ENCODE data around the gene PIGH. TPM values are rescaled to one million over a fixed set of nuclear protein-coding genes. Genes with fewer than 3 reads are reported as not detected.

Gene PIGH
- total RNA-seq, 1 donor, result 16.3 TPM

DNA sequence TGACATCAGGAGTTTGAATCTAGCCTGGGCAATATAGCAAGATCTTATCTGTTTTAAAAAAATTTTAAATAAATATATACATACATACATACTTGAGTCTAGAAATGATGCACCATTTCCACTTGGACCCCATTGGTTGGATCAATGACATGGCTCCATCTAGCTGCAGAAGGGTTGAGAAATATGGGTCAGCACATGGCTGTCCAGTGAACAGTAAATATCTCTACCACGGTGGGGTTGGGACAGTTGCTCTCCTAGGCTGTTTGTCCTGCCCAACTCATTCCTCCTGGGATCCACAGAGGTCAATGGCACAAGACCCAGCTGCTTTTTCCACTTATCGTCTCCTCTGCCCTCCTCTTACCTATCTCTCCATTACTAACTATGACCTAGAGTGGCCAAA is 43.4 kb downstream of the PIGH start:
- no peaks in the 10 kb centered on the region for H3K36me3 ChIP-seq (ENCODE audit: insufficient read depth, low read length)
- peak overlapping the region; percentile 24 for H3K4me2 ChIP-seq (ENCODE audit: insufficient read depth, low read length)
- H3K79me2 ChIP-seq (ENCODE audit: insufficient read depth, low read length), result no peaks in the 10 kb centered on the region
- H3K4me1 ChIP-seq (ENCODE audit: insufficient read depth, low read length), result peaks cover 9% of the 10 kb centered on the region
- H2AFZ ChIP-seq (ENCODE audit: low read length), result no peak overlapping the region
- H3K27me3 ChIP-seq (ENCODE audit: insufficient read depth, low read length), result no peaks in the 10 kb centered on the region
- no peak overlapping the region for H3K27ac ChIP-seq (ENCODE audit: low read depth, low read length)
- no peak for DNase-seq (ENCODE audit: insufficient read length, low spot score, missing footprints)
- no peaks in the 10 kb centered on the region for H4K20me1 ChIP-seq (ENCODE audit: insufficient read depth, low read length)
- no peaks in the 10 kb centered on the region for H3K9me3 ChIP-seq (ENCODE audit: low read depth, low read length)
- TF ChIP-seq, protein P1, sequence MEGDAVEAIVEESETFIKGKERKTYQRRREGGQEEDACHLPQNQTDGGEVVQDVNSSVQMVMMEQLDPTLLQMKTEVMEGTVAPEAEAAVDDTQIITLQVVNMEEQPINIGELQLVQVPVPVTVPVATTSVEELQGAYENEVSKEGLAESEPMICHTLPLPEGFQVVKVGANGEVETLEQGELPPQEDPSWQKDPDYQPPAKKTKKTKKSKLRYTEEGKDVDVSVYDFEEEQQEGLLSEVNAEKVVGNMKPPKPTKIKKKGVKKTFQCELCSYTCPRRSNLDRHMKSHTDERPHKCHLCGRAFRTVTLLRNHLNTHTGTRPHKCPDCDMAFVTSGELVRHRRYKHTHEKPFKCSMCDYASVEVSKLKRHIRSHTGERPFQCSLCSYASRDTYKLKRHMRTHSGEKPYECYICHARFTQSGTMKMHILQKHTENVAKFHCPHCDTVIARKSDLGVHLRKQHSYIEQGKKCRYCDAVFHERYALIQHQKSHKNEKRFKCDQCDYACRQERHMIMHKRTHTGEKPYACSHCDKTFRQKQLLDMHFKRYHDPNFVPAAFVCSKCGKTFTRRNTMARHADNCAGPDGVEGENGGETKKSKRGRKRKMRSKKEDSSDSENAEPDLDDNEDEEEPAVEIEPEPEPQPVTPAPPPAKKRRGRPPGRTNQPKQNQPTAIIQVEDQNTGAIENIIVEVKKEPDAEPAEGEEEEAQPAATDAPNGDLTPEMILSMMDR (IDR thresholded peaks at IDR 0.05; ENCODE audit: extremely low read depth, low read depth, low read length), result no peak
- H3K4me3 ChIP-seq (ENCODE audit: insufficient read depth, low read length), result no peak overlapping the region

DNA sequence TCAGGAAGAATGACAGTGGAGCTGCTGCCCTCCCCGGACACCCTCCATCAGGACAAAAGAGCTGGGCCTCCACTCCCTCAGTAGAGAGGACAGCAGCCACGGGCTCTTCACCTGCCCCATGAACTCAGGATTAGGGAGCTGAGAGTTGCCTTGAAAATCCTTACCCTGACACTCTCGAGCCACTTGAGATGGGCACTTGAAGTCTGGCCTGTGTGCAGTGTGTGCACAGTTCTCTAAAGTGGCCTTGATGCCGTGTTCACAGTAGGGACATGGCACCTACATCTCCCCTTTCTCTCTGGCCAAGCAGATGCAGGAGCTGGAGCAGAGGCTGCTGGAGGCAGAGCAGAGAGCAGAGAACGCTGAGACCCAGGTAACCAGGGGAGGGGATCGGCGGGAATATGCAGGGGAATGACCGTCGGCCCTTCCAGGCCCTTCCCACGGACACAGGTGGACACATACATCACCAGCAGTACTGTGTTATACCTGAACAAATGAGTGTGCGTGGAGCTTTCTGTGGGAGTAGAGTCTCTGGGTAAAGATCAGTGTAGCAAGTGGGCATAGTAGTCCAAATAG is 44.5 kb downstream of the PIGH start:
- H3K79me2 ChIP-seq (ENCODE audit: insufficient read depth, low read length), result no peaks in the 10 kb centered on the region
- TF ChIP-seq, protein P1 (IDR thresholded peaks at IDR 0.05; ENCODE audit: extremely low read depth, low read depth, low read length), result no peak
- DNase-seq (ENCODE audit: insufficient read length, low spot score, missing footprints), result no peak

DNA sequence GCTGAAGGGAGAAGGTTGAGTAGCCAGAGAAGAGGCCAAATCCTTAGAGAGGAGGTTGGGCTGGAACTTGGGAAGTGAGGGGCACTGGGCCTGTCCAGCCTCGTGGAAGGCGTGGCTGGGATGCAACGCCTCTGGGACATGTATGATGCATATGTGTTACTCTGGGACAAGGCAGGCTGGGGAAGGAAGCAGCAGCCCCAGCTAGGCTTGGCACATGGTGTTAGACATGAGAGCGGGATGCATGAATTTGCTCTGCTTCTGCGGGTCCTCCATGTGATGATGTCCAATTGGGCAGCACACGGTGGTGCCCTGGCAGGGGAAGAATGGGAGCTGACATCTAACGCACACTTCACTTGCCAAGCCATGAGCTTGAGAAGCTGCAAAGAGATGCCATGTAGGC is 45.7 kb downstream of the PIGH start:
- H3K4me2 ChIP-seq (ENCODE audit: insufficient read depth, low read length), result no peak overlapping the region
- peaks cover 9% of the 10 kb centered on the region for H3K4me1 ChIP-seq (ENCODE audit: insufficient read depth, low read length)
- H3K36me3 ChIP-seq (ENCODE audit: insufficient read depth, low read length), result no peaks in the 10 kb centered on the region

More for the DNA sequence above, 44.5 kb downstream of the PIGH start:
- no peaks in the 10 kb centered on the region for H4K20me1 ChIP-seq (ENCODE audit: insufficient read depth, low read length)
- H3K4me2 ChIP-seq (ENCODE audit: insufficient read depth, low read length), result no peak overlapping the region
- H3K27ac ChIP-seq (ENCODE audit: low read depth, low read length), result no peak overlapping the region
- H3K27me3 ChIP-seq (ENCODE audit: insufficient read depth, low read length), result no peaks in the 10 kb centered on the region
- no peak overlapping the region for H2AFZ ChIP-seq (ENCODE audit: low read length)
- no peaks in the 10 kb centered on the region for H3K36me3 ChIP-seq (ENCODE audit: insufficient read depth, low read length)
- peaks cover 9% of the 10 kb centered on the region for H3K4me1 ChIP-seq (ENCODE audit: insufficient read depth, low read length)
- H3K9me3 ChIP-seq (ENCODE audit: low read depth, low read length), result no peaks in the 10 kb centered on the region
- no peak overlapping the region for H3K4me3 ChIP-seq (ENCODE audit: insufficient read depth, low read length)

DNA sequence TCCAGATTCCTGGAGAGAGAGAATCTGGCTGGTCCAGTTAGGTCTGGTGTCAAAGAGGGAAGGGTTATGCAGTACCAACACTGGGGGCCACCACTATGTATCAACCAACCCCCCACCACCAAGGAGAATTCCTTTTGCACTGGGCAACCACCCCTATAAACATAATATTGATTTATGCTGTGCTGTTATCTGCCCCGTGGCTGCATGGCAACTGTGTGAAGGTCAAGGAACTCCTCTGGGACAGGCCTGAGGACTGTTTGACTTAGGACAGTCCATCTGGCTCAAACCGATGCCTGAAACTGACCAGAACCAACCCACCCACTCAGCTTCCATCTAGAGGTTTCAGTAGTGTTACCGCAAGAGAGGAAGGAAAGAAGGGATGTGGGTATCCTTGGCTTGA is 46.5 kb downstream of the PIGH start:
- Histone ChIP-seq H3K4me3 (ENCODE audit: insufficient read depth, low read length) (no peak overlapping the region), H2AFZ (ENCODE audit: low read length) (no peak overlapping the region), H3K27me3 (ENCODE audit: insufficient read depth, low read length) (no peaks in the 10 kb centered on the region), H3K9me3 (ENCODE audit: low read depth, low read length) (no peaks in the 10 kb centered on the region), H3K27ac (ENCODE audit: low read depth, low read length) (no peak overlapping the region), H4K20me1 (ENCODE audit: insufficient read depth, low read length) (no peaks in the 10 kb centered on the region), H3K79me2 (ENCODE audit: insufficient read depth, low read length) (no peaks in the 10 kb centered on the region), H3K4me1 (ENCODE audit: insufficient read depth, low read length) (peaks cover 9% of the 10 kb centered on the region), H3K4me2 (ENCODE audit: insufficient read depth, low read length) (no peak overlapping the region), H3K36me3 (ENCODE audit: insufficient read depth, low read length) (no peaks in the 10 kb centered on the region)
- TF ChIP-seq, protein P1 (IDR thresholded peaks at IDR 0.05; ENCODE audit: extremely low read depth, low read depth, low read length), result no peak
- DNase-seq (ENCODE audit: insufficient read length, low spot score, missing footprints), result no peak

More for the DNA sequence above, 45.7 kb downstream of the PIGH start:
- Histone ChIP-seq H3K9me3 (ENCODE audit: low read depth, low read length) (no peaks in the 10 kb centered on the region), H3K4me3 (ENCODE audit: insufficient read depth, low read length) (no peak overlapping the region), H3K79me2 (ENCODE audit: insufficient read depth, low read length) (no peaks in the 10 kb centered on the region), H4K20me1 (ENCODE audit: insufficient read depth, low read length) (no peaks in the 10 kb centered on the region), H3K27me3 (ENCODE audit: insufficient read depth, low read length) (no peaks in the 10 kb centered on the region), H3K27ac (ENCODE audit: low read depth, low read length) (no peak overlapping the region), H2AFZ (ENCODE audit: low read length) (no peak overlapping the region)
- TF ChIP-seq, protein P1 (IDR thresholded peaks at IDR 0.05; ENCODE audit: extremely low read depth, low read depth, low read length), result no peak
- DNase-seq (ENCODE audit: insufficient read length, low spot score, missing footprints), result no peak

Data from osteoblast (primary cell).